Colonic mucosa (tissue), 4 donors: Measurements from ENCODE around the gene PDLIM1. TPM values are rescaled to one million over a fixed set of nuclear protein-coding genes. Genes with fewer than 3 reads are reported as not detected.
A peak's percentile ranks its signal among the peaks of the same experiment; 100 is the strongest.

ENCODE experiments used
- DNase-seq: peaks from one replicate; pipeline ENCODE4 v3.0.0-alpha.2; 2020
- H3K27ac ChIP-seq: fragments of 200-600 bp; one replicate; pipeline ENCODE4 v1.8.0; 2021
- H3K27me3 ChIP-seq: fragments of 200-600 bp; one replicate; pipeline ENCODE4 v1.8.0; 2021
- H3K36me3 ChIP-seq: fragments of 200-600 bp; one replicate; pipeline ENCODE4 v1.8.0; 2021
- H3K4me1 ChIP-seq: fragments of 200-600 bp; one replicate; pipeline ENCODE4 v1.8.0; 2021; ENCODE audit warnings: mild to moderate bottlenecking
- H3K4me3 ChIP-seq: fragments of 200-600 bp; one replicate; pipeline ENCODE4 v1.8.0; 2021
- H3K9ac ChIP-seq, 2 donors: one replicate each; pipeline ENCODE4 v1.7.0; 2013; ENCODE audit warnings: control low read depth in 2 of 2, low read depth in 2 of 2, low read length in 2 of 2
- H3K9me3 ChIP-seq: fragments of 200-600 bp; one replicate; pipeline ENCODE4 v1.8.0; 2021
- intact Hi-C: fragments of 100-400 bp; cut with DNase I; formaldehyde crosslinking; loops from one replicate; pipeline ENCODE4 v1.14.1; 2022
- total RNA-seq, 2 donors: library from RNA; stranded (reverse); fragmentation: NEBNext Ultra II Directional in 1 of 2; extraction: Animal tissue kit (Norgen Biotek cat#: 25700) in 1 of 2; gene quantifications; one replicate each; pipeline ENCODE4 v1.2.1, GENCODE V29; 2021
- TF ChIP-seq, protein P1 (sequence below): fragments of 200-600 bp; IDR thresholded peaks from one replicate; pipeline ENCODE4 v1.8.0; 2022; ENCODE audit warnings: antibody characterized with exemption, mild to moderate bottlenecking
- donor health status: healthy.
- donor health status: DM: no; HTN: no; CAD: no.
- donor health status: DM: no; HTN: no; CAD: no.

PDLIM1 gene
- total RNA-seq, 2 donors from 2014 or later: 246 to 433 TPM

DNA sequence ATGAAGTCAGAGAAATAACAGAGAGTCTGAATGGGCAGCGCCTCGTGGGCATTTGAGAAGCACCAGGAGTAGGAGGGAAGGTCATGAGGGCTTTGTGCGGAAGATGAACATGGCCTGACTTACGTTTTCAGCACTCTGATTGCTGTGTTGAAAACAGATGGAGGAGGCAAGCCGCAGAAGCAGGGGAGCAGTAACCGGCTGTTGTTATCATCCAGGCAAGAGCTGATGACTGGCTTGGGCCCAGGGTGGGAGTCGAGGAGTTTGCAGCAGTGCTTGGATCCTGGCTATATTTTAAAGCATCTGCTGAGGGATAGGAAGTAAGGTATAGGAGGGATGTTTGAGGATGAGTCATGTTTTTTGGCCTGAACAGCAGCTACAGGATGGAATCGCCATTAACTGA is 12.7 kb upstream of the PDLIM1 start:
- Histone ChIP-seq H3K9ac (no peak overlapping the region), H3K27me3 (no peaks in the 10 kb centered on the region), H3K4me3 (no peak overlapping the region), H3K27ac (no peak overlapping the region), H3K36me3 (no peaks in the 10 kb centered on the region), H3K4me1 (no peaks in the 10 kb centered on the region), H3K9me3 (no peaks in the 10 kb centered on the region)
- no peak for DNase-seq
- TF ChIP-seq, protein P1, sequence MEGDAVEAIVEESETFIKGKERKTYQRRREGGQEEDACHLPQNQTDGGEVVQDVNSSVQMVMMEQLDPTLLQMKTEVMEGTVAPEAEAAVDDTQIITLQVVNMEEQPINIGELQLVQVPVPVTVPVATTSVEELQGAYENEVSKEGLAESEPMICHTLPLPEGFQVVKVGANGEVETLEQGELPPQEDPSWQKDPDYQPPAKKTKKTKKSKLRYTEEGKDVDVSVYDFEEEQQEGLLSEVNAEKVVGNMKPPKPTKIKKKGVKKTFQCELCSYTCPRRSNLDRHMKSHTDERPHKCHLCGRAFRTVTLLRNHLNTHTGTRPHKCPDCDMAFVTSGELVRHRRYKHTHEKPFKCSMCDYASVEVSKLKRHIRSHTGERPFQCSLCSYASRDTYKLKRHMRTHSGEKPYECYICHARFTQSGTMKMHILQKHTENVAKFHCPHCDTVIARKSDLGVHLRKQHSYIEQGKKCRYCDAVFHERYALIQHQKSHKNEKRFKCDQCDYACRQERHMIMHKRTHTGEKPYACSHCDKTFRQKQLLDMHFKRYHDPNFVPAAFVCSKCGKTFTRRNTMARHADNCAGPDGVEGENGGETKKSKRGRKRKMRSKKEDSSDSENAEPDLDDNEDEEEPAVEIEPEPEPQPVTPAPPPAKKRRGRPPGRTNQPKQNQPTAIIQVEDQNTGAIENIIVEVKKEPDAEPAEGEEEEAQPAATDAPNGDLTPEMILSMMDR: no peak
- intact Hi-C loops: no loop called here

DNA sequence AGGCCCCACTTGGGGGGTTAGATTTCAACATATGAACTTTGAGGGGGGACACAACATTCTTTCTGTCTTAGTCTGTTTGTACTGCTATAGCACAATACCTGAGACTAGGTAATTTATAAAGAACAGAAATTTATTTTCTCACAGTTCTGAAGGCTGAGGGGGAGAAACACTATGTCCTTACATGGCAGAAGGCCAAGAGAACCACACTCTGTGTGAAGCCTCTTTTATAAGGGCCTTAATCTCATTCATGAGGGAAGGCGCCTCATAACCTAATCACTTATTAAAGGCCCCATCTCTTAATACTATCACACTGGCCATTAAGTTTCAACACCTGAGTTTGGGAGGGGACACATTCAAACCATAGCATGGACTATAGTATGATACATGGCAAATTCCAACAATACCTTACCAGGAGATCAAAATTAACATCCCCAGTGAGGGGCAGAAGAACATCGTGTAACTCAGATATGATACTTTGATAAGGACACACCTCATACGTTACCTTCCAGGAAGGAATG is 9.3 kb upstream of the PDLIM1 start:
- Histone ChIP-seq H3K4me1 (no peaks in the 10 kb centered on the region), H3K4me3 (no peak overlapping the region), H3K27ac (no peak overlapping the region), H3K36me3 (no peaks in the 10 kb centered on the region), H3K9me3 (no peaks in the 10 kb centered on the region), H3K27me3 (no peaks in the 10 kb centered on the region), H3K9ac (no peak overlapping the region)
- no peak for DNase-seq
- intact Hi-C loops: no loop called here
- TF ChIP-seq, protein P1: no peak

DNA sequence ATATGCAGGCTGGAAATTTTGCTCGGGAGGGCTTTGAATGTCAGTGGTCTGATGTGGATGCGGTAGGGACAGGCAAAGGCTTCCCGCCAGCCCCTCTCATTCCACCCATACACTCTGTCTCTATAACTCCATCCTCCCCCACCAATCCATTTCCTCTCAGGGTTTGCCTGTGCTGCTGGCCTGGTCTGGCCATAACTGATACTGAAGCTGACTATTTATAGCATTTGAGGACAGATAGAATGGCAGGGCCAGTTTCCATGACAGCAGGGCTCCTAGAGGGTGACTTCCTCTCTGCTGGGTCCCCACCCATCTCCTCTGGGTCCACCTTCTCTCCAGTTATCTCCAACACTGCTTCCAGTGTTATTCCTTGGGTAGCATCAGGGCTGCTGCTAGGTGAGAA is 6.6 kb upstream of the PDLIM1 start:
- peaks cover 10% of the 10 kb centered on the region for H3K4me1 ChIP-seq
- DNase-seq: no peak
- no peaks in the 10 kb centered on the region for H3K9me3 ChIP-seq
- H3K9ac ChIP-seq: no peak overlapping the region
- no peak overlapping the region for H3K4me3 ChIP-seq
- H3K27ac ChIP-seq: no peak overlapping the region
- H3K27me3 ChIP-seq: no peaks in the 10 kb centered on the region
- TF ChIP-seq, protein P1: no peak
- intact Hi-C loops: no loop called here
- no peaks in the 10 kb centered on the region for H3K36me3 ChIP-seq

DNA sequence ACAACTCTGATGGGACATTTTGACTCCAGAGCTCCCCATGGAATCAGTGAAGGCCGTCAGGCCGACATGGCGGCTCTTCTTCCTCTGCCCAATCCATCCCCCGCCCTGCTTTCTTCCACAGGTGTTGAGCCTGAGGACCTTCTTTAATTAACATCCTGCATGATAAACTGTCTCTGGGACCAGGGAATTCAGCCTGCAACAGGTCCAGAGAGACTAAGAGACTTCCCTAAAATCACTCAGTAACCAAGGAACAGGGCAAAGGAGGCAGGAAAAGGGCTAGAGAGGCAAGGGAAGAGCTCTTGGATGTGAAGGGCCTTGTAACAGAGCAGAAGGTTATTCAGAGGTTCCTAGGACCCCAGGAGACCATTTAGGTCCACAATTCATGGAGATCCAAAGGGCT is 6.0 kb upstream of the PDLIM1 start:
- TF ChIP-seq, protein P1: no peak
- no peak overlapping the region for H3K9ac ChIP-seq

DNA sequence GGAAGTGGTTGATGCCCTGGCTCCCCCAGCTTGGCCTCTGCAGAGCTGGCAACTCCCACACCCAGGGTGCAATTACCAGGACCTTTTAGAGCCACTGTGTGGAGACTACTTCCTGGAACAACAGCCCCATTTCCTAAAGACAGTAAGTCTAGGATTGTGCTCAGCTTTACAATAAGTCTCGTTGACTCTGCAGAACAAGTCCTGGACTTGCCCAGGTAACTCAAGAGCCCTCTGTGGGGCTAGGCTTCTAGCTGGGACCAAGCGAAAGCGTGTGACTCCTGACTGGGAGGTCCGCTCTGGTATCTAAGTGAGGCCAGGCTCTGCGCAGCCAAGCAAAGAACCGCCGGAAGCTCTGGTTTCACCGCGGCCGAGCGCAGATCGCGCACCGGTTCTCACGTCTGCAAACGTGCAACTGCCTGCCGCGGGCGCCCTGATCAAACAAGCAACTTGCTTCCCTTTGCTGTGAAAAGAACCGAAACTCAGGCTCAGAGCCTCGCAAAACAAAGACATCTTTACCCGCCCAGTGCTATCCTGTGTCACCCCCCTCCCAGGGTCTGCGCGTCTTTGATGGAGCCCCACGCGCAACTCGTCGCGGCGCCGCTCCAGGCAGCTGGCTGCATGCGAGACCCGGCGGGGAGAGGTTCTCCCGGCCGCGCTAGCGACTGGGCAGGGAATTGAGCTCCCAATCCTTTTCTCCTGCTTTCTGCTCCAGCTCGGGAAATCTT is 4.4 kb upstream of the PDLIM1 start:
- Histone ChIP-seq H3K36me3 (no peaks in the 10 kb centered on the region), H3K27me3 (no peaks in the 10 kb centered on the region), H3K4me3 (peak overlapping the region; percentile 6), H3K27ac (peak overlapping the region; percentile 70), H3K4me1 (peaks cover 11% of the 10 kb centered on the region), H3K9ac (peak overlapping the region; percentile 70 to 76), H3K9me3 (no peaks in the 10 kb centered on the region)
- TF ChIP-seq, protein P1: no peak
- intact Hi-C loops: no loop called here
- peak; percentile 73 for DNase-seq

More for the DNA sequence above, 6.0 kb upstream of the PDLIM1 start:
- no peaks in the 10 kb centered on the region for H3K27me3 ChIP-seq
- H3K4me1 ChIP-seq: peaks cover 11% of the 10 kb centered on the region
- H3K36me3 ChIP-seq: no peaks in the 10 kb centered on the region
- no peak for DNase-seq
- no peak overlapping the region for H3K27ac ChIP-seq
- H3K4me3 ChIP-seq: no peak overlapping the region
- intact Hi-C loops: no loop called here
- no peaks in the 10 kb centered on the region for H3K9me3 ChIP-seq
